ENCODE results near the gene TRIM54. TPM values are rescaled to one million over a fixed set of nuclear protein-coding genes. Genes with fewer than 3 reads are reported as not detected.
"Not testable (repeated sequence)": the region's sequence is repeated elsewhere in the genome, so short reads cannot be mapped to it uniquely, and the experiment has no call there.

Gene TRIM54
- total RNA-seq, 1 experiment from 2014 or later, result not detected

- no peak for DNase-seq (ENCODE audit: low read depth)
These were observed 787 bp upstream of the TRIM54 start for GRCh38 chr2:27281442-27281841.

- DNase-seq (ENCODE audit: low read depth), result no peak
These were observed 663 bp downstream of the TRIM54 start for GRCh38 chr2:27282892-27283291.

DNA sequence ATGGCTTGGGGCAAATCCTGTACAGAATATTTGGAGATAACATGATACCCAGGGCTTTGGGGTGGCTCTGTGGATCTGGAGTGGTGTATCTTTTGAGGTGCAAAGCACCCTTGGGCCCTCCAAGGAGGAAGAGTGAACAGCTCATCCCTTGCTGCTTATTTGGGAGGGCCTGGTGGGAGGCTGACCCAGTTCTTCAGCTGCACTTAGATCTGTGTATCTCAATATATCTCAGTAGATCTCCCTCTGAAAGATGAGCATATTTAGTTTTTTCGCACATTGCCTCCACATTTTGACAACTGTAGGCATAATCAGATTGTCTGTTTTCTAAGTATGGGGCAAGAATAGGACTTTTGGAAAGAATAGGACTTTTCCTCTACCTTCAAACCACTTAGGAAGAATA, 2.8 kb downstream of the TRIM54 start:
- DNase-seq (ENCODE audit: low read depth), result no peak

- no peak for DNase-seq (ENCODE audit: low read depth)
These were observed 3.3 kb downstream of the TRIM54 start for GRCh38 chr2:27285481-27285880.

GRCh38 chr2:27288610-27289009, 6.4 kb downstream of the TRIM54 start:
- DNase-seq (ENCODE audit: low read depth), result no peak

- no peak for DNase-seq (ENCODE audit: low read depth)
These were observed 8.3 kb downstream of the TRIM54 start for GRCh38 chr2:27290549-27290948.

- no peak for DNase-seq (ENCODE audit: low read depth)
These were observed 9.6 kb downstream of the TRIM54 start for GRCh38 chr2:27291865-27292264.

- no peak for DNase-seq (ENCODE audit: low read depth)
These were observed 12.7 kb downstream of the TRIM54 start for GRCh38 chr2:27294928-27295327.

DNA sequence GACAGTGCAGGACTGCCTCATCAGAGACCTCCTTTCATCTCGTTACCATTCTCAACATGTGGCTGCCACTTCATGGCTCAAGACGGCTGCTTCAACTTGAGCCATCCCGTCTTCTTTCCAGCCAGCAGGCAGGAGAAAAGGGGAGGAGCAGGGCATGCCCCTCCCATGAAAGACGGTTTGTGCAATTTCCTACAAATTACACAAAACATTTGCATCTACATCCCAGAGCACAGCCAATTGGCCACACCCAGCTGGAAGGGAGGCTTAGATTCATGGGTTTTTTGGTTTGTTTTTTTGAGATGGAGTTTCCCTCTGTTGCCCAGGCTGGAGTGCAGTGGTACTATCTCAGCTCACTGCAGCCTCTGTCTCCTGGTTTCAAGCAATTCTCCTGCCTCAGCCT, 14.3 kb downstream of the TRIM54 start:
- DNase-seq (ENCODE audit: low read depth), result peak; percentile 30

GRCh38 chr2:27297195-27297594, 15.0 kb downstream of the TRIM54 start:
- no peak for DNase-seq (ENCODE audit: low read depth)

- DNase-seq (ENCODE audit: low read depth), result no peak
These were observed 16.3 kb downstream of the TRIM54 start for GRCh38 chr2:27298391-27299080.

DNA sequence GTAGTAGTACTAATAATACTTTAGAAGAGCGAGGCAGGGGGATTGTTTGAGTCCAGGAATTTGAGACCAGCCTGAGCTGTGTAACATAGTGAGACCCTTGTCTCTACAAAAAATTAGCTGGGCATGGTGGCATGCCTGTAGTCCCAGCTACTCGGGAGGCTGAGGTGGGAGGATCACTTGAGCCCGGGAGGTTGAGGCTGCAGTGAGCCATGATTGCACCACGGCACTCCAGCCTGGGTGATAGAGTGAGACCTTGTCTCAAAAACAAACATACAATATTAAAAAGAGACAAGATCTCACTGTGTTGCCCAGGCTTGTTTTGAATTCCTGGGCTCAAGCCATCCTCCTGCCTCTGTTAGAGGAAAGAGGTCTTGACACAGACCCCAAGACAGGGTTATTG, 18.4 kb downstream of the TRIM54 start:
- DNase-seq (ENCODE audit: low read depth), result not testable (repeated sequence)

GRCh38 chr2:27303093-27304025, 21.1 kb downstream of the TRIM54 start:
- DNase-seq (ENCODE audit: low read depth), result peak; percentile 77

DNA sequence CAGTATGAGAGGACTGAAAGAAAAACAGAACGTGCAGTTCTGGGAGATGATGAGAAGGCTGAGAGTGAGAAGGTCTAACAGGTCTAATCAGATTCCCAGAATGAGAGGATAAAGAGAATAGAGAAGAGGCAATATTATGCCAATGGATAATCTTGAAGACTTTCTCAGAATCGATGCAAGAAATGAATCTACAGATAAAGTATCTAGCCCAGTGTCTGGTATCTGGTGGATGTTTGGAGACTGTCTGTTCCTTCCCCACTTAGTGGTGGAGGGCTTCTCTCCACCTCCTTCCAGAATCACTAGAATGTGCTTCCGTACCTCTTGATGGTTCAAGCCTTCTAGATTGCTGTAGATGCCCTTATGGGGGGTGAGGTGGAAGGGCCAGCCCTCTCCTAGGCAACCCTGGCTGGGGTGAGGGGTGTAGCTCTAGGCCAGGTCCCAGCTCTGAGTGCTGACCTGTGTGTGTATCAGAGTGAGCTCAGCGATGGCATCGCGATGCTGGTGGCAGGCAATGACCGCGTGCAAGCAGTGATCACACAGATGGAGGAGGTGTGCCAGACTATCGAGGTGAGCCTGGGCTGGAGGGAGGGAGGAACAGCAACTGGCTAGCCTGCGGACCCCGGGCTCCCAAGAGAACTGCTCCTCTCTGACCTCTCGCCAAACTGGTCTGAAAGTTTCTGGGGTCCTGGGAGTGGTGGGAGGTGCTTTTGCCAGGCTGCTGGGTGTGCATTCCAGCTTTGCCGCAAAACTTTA, 22.4 kb downstream of the TRIM54 start:
- no peak for DNase-seq (ENCODE audit: low read depth)

DNA sequence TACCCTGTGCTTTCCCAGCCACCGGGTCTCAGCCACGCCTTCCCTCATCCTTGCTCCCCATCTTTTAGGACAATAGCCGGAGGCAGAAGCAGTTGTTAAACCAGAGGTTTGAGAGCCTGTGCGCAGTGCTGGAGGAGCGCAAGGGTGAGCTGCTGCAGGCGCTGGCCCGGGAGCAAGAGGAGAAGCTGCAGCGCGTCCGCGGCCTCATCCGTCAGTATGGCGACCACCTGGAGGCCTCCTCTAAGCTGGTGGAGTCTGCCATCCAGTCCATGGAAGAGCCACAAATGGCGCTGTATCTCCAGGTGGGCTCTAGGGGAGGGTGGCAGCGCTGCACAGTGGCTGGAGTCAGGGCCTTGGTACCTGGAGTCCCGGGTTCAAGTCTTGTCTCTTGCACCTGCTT, 23.3 kb downstream of the TRIM54 start:
- DNase-seq (ENCODE audit: low read depth), result no peak

GRCh38 chr2:27306136-27306535, 23.9 kb downstream of the TRIM54 start:
- no peak for DNase-seq (ENCODE audit: low read depth)

DNA sequence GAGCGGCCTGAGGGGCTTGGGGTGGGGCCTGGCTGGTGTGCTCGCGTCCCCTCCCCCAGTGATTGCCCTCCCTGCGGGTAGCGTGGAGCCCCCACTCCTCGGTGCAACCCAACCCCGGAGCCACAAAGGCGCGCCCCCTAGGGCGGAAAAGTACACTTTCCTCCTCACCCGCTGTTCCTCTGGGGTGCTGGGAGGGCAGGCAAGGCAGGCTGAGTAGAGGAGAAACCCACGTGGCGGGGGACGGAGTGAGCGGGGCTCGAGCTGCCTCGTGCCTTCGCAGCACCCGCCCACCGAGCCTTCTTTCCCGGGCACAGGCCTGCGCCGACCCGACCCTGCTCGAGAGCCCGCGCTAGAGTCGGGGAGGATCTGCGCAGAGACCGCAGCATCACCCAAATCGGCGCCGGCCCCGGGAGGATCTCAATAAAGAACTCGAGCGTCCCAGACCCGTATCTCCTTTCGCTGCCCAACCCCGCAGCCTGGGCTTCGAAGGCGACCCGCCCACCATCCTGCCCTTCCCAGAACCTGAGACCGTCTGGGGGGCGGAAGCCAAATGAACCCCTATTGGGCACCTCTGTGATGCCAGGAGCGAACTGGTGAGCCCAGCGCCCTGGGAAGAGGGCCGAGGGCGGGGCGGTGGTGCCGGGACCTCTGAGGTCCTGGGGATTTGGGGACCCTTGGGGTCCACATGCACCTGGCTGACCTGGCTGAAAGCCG, 24.5 kb downstream of the TRIM54 start:
- no peak for DNase-seq (ENCODE audit: low read depth)

DNA sequence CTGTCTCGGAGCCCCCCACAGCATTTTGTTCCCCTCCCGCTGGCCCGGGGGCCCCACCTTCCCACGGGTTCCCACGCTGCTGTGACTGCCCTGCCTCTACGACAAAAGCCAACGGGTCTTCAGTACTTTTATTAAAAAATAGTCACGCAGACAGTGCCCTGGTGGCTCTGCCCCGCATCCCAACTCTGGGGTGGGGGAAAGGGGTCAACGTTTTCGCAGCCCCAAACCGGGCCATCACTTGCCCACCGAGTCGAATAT, 25.0 kb downstream of the TRIM54 start:
- no peak for DNase-seq (ENCODE audit: low read depth)

DNA sequence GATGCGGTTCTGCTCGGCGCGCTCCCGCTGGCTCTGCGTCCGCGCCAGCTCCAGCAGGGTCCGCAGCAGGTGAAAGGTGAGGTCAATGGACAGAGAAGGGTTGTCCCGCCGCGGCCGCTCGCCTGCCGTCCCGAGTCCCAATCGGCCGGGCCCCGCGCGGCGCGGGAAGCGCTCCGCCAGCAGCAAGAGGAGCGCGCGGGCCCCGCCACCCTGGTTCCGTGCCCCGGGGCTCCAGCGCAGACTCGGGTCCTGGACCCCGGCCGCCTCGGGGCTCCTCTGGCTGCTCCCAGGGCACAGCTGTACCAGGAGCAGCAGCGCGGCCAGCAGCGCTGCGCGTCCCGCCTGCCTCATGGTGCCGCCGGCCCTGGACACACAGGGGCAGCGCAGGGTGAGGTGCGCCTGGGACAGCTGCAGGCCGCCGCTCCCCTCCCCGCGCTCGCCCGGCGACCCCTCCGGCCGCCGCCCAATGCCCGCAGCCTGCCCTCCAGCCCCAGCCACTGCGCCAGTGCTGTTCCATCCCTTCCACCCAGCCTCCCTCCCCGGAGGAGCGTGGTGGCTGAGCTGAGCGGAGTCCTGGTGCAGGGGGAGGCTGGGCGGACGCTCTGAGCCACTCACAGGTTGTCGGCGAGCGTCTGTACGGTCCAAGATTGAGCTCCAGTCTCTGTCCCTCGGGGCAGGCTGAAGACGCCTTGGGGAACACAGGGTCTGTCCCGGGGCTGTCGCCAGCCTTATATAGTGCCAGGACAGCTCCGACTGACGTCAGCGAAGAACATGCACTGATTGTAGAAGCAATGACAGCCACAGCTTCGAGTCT, 25.5 kb downstream of the TRIM54 start:
- DNase-seq (ENCODE audit: low read depth), result no peak

DNA sequence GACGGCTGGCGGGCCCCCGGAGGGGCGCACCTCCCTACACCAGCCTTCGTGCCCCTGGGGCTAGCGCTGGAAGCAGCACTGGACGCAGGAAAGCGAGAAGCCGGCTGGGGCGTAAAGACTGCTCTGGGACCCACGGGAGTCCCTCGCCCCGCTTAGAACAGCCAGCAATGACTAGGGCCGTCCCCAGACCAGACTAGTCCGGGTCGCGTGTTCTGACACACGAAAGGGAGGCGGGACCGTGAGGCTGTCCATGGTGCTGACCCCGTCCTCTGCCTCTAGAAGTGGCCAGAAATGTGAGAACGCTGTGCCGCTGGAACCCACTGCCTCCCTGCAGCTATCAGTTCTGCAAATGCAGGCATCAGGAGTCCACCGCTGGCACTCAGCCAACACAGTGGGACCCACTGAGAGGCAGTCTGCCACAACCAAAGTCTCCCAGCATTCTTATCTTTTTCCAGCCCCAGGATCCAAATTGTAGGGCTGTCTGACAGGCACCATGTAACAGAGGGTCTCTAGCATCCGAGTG, 26.2 kb downstream of the TRIM54 start, which contains the start of gene UCN:
Gene UCN, minus strand, starts transcription at position 87 of the 523 bp plus-strand sequence. CDS start 550 bp downstream, outside the sequence.
- no peak for DNase-seq (ENCODE audit: low read depth)

GRCh38 chr2:27309651-27310050, 27.4 kb downstream of the TRIM54 start:
- no peak for DNase-seq (ENCODE audit: low read depth)

All from RPMI7951 (cell line).